Astrocyte (in vitro differentiated cells and primary cell): Measurements from ENCODE around the gene PALS2. TPM values are rescaled to one million over a fixed set of nuclear protein-coding genes. Genes with fewer than 3 reads are reported as not detected.
A peak's percentile ranks its signal among the peaks of the same experiment; 100 is the strongest.

ENCODE experiments used
- DNase-seq: peaks from one replicate; pipeline ENCODE4 v3.0.0-alpha.2; 2010; ENCODE audit warnings: low read depth
- FAIRE-seq: peaks from 2 replicates; lab custom pipeline; 2011; peaks lifted over from hg19 to GRCh38; lab: Jason Lieb, UNC
- H2AFZ ChIP-seq: 2 replicates; pipeline ENCODE4 v1.6.0; 2012; ENCODE audit warnings: low read depth, low read length, inconsistent platforms
- H3K27ac ChIP-seq: 2 replicates; pipeline ENCODE4 v1.5.1; 2011; ENCODE audit warnings: low read depth, low read length, inconsistent platforms
- H3K27me3 ChIP-seq: 2 replicates; pipeline ENCODE4 v1.6.0; 2011; ENCODE audit warnings: low read length, inconsistent platforms; ENCODE audit not compliant: insufficient read depth
- H3K36me3 ChIP-seq: 2 replicates; pipeline ENCODE4 v1.5.1; 2011; ENCODE audit warnings: low read length, inconsistent platforms; ENCODE audit not compliant: insufficient read depth
- H3K4me1 ChIP-seq: 2 replicates; pipeline ENCODE4 v1.5.1; 2011; ENCODE audit warnings: low read length, inconsistent platforms; ENCODE audit not compliant: insufficient read depth
- H3K4me2 ChIP-seq: 2 replicates; pipeline ENCODE4 v1.6.0; 2012; ENCODE audit warnings: low read length, inconsistent platforms
- H3K4me3 ChIP-seq: 2 replicates; pipeline ENCODE4 v1.5.1; 2011; ENCODE audit warnings: low read depth, mild to moderate bottlenecking, low read length, inconsistent platforms; ENCODE audit not compliant: insufficient read depth
- H3K79me2 ChIP-seq: 2 replicates; pipeline ENCODE4 v1.6.0; 2012; ENCODE audit warnings: mild to moderate bottlenecking, low read length, inconsistent platforms; ENCODE audit not compliant: insufficient read depth
- H3K9ac ChIP-seq: 2 replicates; pipeline ENCODE4 v1.6.0; 2012; ENCODE audit warnings: mild to moderate bottlenecking, low read length, inconsistent platforms
- H3K9me3 ChIP-seq: 2 replicates; pipeline ENCODE4 v1.5.1; 2012; ENCODE audit warnings: low read depth, mild to moderate bottlenecking, low read length, inconsistent platforms; ENCODE audit not compliant: insufficient read depth
- H4K20me1 ChIP-seq: 2 replicates; pipeline ENCODE4 v1.6.0; 2012; ENCODE audit warnings: low read length, inconsistent platforms; ENCODE audit not compliant: insufficient read depth
- H3K27ac Mint-ChIP-seq: one replicate; pipeline ENCODE4 v1.8.0; 2021; ENCODE audit warnings: mild to moderate bottlenecking, mixed read lengths; ENCODE audit not compliant: unreplicated experiment
- H3K27me3 Mint-ChIP-seq: one replicate; pipeline ENCODE4 v1.8.0; 2021; ENCODE audit warnings: low read depth, mixed read lengths; ENCODE audit not compliant: unreplicated experiment
- H3K36me3 Mint-ChIP-seq: one replicate; pipeline ENCODE4 v1.8.0; 2021; ENCODE audit warnings: low read depth, mixed read lengths; ENCODE audit not compliant: unreplicated experiment
- H3K4me1 Mint-ChIP-seq: one replicate; pipeline ENCODE4 v1.8.0; 2021; ENCODE audit warnings: low read depth, mixed read lengths; ENCODE audit not compliant: unreplicated experiment
- H3K4me3 Mint-ChIP-seq: one replicate; pipeline ENCODE4 v1.8.0; 2021; ENCODE audit warnings: mild to moderate bottlenecking, moderate library complexity, mixed read lengths; ENCODE audit not compliant: unreplicated experiment
- H3K9me3 Mint-ChIP-seq: one replicate; pipeline ENCODE4 v1.8.0; 2021; ENCODE audit warnings: mild to moderate bottlenecking, mixed read lengths; ENCODE audit not compliant: unreplicated experiment
- CTCF ChIP-seq: IDR thresholded peaks from 2 replicates; pipeline ENCODE4 v1.5.1; 2011; ENCODE audit warnings: low read depth, mild to moderate bottlenecking, inconsistent platforms, low read length, moderate library complexity; ENCODE audit not compliant: insufficient read depth
- EZH2 ChIP-seq: IDR thresholded peaks from 2 replicates; pipeline ENCODE4 v1.6.1; 2012; ENCODE audit warnings: mild to moderate bottlenecking, low read length, inconsistent platforms; ENCODE audit not compliant: insufficient read depth
- total RNA-seq: library from RNA; stranded (reverse); gene quantifications from 2 replicates; pipeline ENCODE4 v1.2.1, GENCODE V29; 2021

The PALS2 gene
- total RNA-seq, 1 donor from 2014 or later: 32.7 TPM

GRCh38 chr7:24597014-24597413 is 23.8 kb downstream of the PALS2 start:
- no peaks in the 10 kb centered on the region for H3K9me3 ChIP-seq
- TF ChIP-seq CTCF (no peak), EZH2 (no peak)
- FAIRE-seq: no peak
- H3K36me3 ChIP-seq: no peaks in the 10 kb centered on the region
- H3K27me3 ChIP-seq: no peaks in the 10 kb centered on the region
- Mint-ChIP-seq H3K36me3 (peaks cover 3% of the 10 kb centered on the region), H3K4me3 (no peak overlapping the region), H3K9me3 (no peaks in the 10 kb centered on the region), H3K27ac (no peak overlapping the region), H3K27me3 (no peaks in the 10 kb centered on the region), H3K4me1 (no peaks in the 10 kb centered on the region)
- no peaks in the 10 kb centered on the region for H3K4me1 ChIP-seq
- no peak for DNase-seq
- no peak overlapping the region for H3K27ac ChIP-seq
- H2AFZ ChIP-seq: no peak overlapping the region
- no peak overlapping the region for H3K4me3 ChIP-seq
- H3K79me2 ChIP-seq: peaks cover 55% of the 10 kb centered on the region
- H3K9ac ChIP-seq: no peak overlapping the region
- peaks cover 28% of the 10 kb centered on the region for H4K20me1 ChIP-seq
- no peak overlapping the region for H3K4me2 ChIP-seq

- Histone ChIP-seq H3K36me3 (no peaks in the 10 kb centered on the region), H3K79me2 (peaks cover 34% of the 10 kb centered on the region), H3K27me3 (no peaks in the 10 kb centered on the region), H3K9me3 (no peaks in the 10 kb centered on the region), H3K4me1 (no peaks in the 10 kb centered on the region), H3K27ac (no peak overlapping the region), H3K9ac (no peak overlapping the region), H3K4me3 (no peak overlapping the region), H4K20me1 (peaks cover 18% of the 10 kb centered on the region), H2AFZ (no peak overlapping the region), H3K4me2 (no peak overlapping the region)
- FAIRE-seq (no peak), DNase-seq (no peak)
- H3K27me3 Mint-ChIP-seq: no peaks in the 10 kb centered on the region
- no peaks in the 10 kb centered on the region for H3K4me1 Mint-ChIP-seq
- no peak overlapping the region for H3K4me3 Mint-ChIP-seq
- no peak for TF ChIP-seq CTCF
- no peak for TF ChIP-seq EZH2
- H3K9me3 Mint-ChIP-seq: peaks cover 6% of the 10 kb centered on the region
- no peaks in the 10 kb centered on the region for H3K36me3 Mint-ChIP-seq
- peak overlapping the region; percentile 56 for H3K27ac Mint-ChIP-seq
Measured at GRCh38 chr7:24601600-24601999, 28.3 kb downstream of the PALS2 start.

GRCh38 chr7:24602860-24603456 is 29.7 kb downstream of the PALS2 start:
- no peak for DNase-seq
- no peaks in the 10 kb centered on the region for H3K4me1 Mint-ChIP-seq

More at GRCh38 chr7:24602860-24603456, 29.7 kb downstream of the PALS2 start:
- Histone ChIP-seq H3K4me3 (no peak overlapping the region), H3K27me3 (no peaks in the 10 kb centered on the region), H3K79me2 (peaks cover 37% of the 10 kb centered on the region), H3K9me3 (no peaks in the 10 kb centered on the region), H4K20me1 (peaks cover 13% of the 10 kb centered on the region), H3K36me3 (no peaks in the 10 kb centered on the region), H3K4me2 (no peak overlapping the region), H3K9ac (no peak overlapping the region), H3K4me1 (no peaks in the 10 kb centered on the region), H3K27ac (no peak overlapping the region), H2AFZ (no peak overlapping the region)
- TF ChIP-seq CTCF (no peak), EZH2 (no peak)
- H3K4me3 Mint-ChIP-seq: no peak overlapping the region
- no peak for FAIRE-seq
- H3K36me3 Mint-ChIP-seq: no peaks in the 10 kb centered on the region
- H3K9me3 Mint-ChIP-seq: peaks cover 6% of the 10 kb centered on the region
- no peak overlapping the region for H3K27ac Mint-ChIP-seq
- no peaks in the 10 kb centered on the region for H3K27me3 Mint-ChIP-seq
